Psoas muscle (tissue), 8 donors: ENCODE results near the gene NEDD9. TPM values are rescaled to one million over a fixed set of nuclear protein-coding genes. Genes with fewer than 3 reads are reported as not detected.

Experiments used
- ATAC-seq, 4 donors: fragments of 200-7000 bp; cut with Tn5 transposase; one replicate each; pipeline ENCODE4 v1.9.1; 2020; ENCODE audit warnings: moderate library complexity in 3 of 4, mild to moderate bottlenecking in 2 of 4
- DNase-seq, 2 donors: peaks; one replicate each; pipeline ENCODE4 v3.0.0-alpha.2; 2020
- H3K27ac ChIP-seq: fragments of 200-600 bp; one replicate; pipeline ENCODE4 v1.8.0; 2022
- H3K27me3 ChIP-seq, 3 donors: fragments of 200-600 bp in 1 of 3; one replicate each; pipeline versions ENCODE4 v1.6.1 to v1.8.0; 2013 to 2022; ENCODE audit warnings: low read length in 2 of 3, mild to moderate bottlenecking in 2 of 3, moderate library complexity in 1 of 3; ENCODE audit not compliant: insufficient read depth in 3 of 3
- H3K36me3 ChIP-seq, 2 donors: fragments of 200-600 bp in 1 of 2; one replicate each; pipeline versions ENCODE4 v1.6.1 to v1.8.0; 2013 to 2022; ENCODE audit warnings: low read depth in 1 of 2, mild to moderate bottlenecking in 1 of 2, moderate library complexity in 1 of 2; ENCODE audit not compliant: insufficient read depth in 1 of 2
- H3K4me1 ChIP-seq: fragments of 200-600 bp; one replicate; pipeline ENCODE4 v1.8.0; 2022
- H3K4me3 ChIP-seq: fragments of 200-600 bp; one replicate; pipeline ENCODE4 v1.8.0; 2022; ENCODE audit warnings: mild to moderate bottlenecking
- H3K9me3 ChIP-seq: fragments of 200-600 bp; one replicate; pipeline ENCODE4 v1.8.0; 2022
- CTCF ChIP-seq: fragments of 200-600 bp; IDR thresholded peaks from one replicate; pipeline ENCODE4 v1.8.0; 2022; ENCODE audit warnings: antibody characterized with exemption
- WGBS, 3 donors: extraction: QIAGEN DNeasy Blood & Tissue Kit; methylation state at CpG; one replicate each; pipeline versions ENCODE4 v1.1.6 to v1.1.7; 2013; 5-methylcytosine and 5-hydroxymethylcytosine counted together
- intact Hi-C, 2 donors: fragments of 100-400 bp; cut with DNase I; formaldehyde crosslinking; loops; one replicate each; pipeline versions ENCODE4 v1.11.0 to v1.14.2; 2022
- polyA plus RNA-seq, 3 donors: library from polyadenylated mRNA; stranded (reverse); fragments of 200-250 nt; gene quantifications; one replicate each; pipeline ENCODE4 v1.2.3, GENCODE V29; 2013
- total RNA-seq, 4 donors: library from RNA; stranded (reverse); fragmentation: NEBNext Ultra II Directional in 2 of 4; extraction: Animal tissue kit (Norgen Biotek cat#: 25700) in 2 of 4; gene quantifications; one replicate each; pipeline versions ENCODE4 v1.2.1 to v1.2.4, GENCODE V29; 2021 to 2023
- donor health status: healthy with polysubstance abuse.
- donor health status: DM: no; HTN: no; CAD: no; lungs with moderate emphysema.
- donor health status: Bipolar disorder and iron deficiency.
- donor health status: healthy.
- donor health status: DM: yes; HTN: yes; CAD: no.
- donor health status: DM: no; HTN: no; CAD: no.
- donor health status: DM: no; HTN: no; CAD: no.
- donor health status: DM: yes; HTN: yes; CAD: no.

NEDD9 gene
- total and polyA plus RNA-seq, 7 donors, result 9.0 to 15.7 (median 11.2) TPM

GRCh38 chr6:11142296-11143027, 90.0 kb downstream of the NEDD9 start:
- DNase-seq, result no peak
- Histone ChIP-seq H3K4me1 (no peaks in the 10 kb centered on the region), H3K4me3 (no peak overlapping the region), H3K27me3 (no peaks in the 10 kb centered on the region), H3K27ac (no peak overlapping the region), H3K36me3 (no peaks in the 10 kb centered on the region), H3K9me3 (no peaks in the 10 kb centered on the region)
- intact Hi-C loops, result loop anchor here in 1 of 2 donors (10.0 kb wide), 1 partner anchor 432 kb away; no protein-coding TSS in a partner anchor
- no peak for ATAC-seq
- no peak for TF ChIP-seq CTCF
- WGBS, 3 donors, result 93 to 95% (median 95%) methylated on average over 8 of the region's 8 CpGs

GRCh38 chr6:11141295-11141694, 91.2 kb downstream of the NEDD9 start:
- 78 to 83% (median 81%) methylated on average over 3 of the region's 3 CpGs for WGBS, 3 donors
- no peak for DNase-seq
- Histone ChIP-seq H3K4me1 (no peaks in the 10 kb centered on the region), H3K27me3 (no peaks in the 10 kb centered on the region), H3K27ac (no peak overlapping the region), H3K4me3 (no peak overlapping the region), H3K36me3 (peaks cover 0 to under 1% of the 10 kb centered on the region in 2 donors), H3K9me3 (no peaks in the 10 kb centered on the region)
- intact Hi-C loops, result loop anchor here in 1 of 2 donors (10.0 kb wide), 1 partner anchor 434 kb away; no protein-coding TSS in a partner anchor
- no peak for TF ChIP-seq CTCF
- ATAC-seq, result no peak

GRCh38 chr6:11140056-11140455, 92.4 kb downstream of the NEDD9 start:
- Histone ChIP-seq H3K27me3 (no peaks in the 10 kb centered on the region), H3K4me3 (no peak overlapping the region), H3K9me3 (no peaks in the 10 kb centered on the region), H3K27ac (no peak overlapping the region), H3K4me1 (no peaks in the 10 kb centered on the region), H3K36me3 (peaks cover under 1 to 13% of the 10 kb centered on the region in 2 donors)
- intact Hi-C loops, result loop anchor here in 1 of 2 donors (10.0 kb wide), 1 partner anchor 435 kb away; no protein-coding TSS in a partner anchor
- 68 to 87% (median 82%) methylated on average over 3 of the region's 3 CpGs for WGBS, 3 donors
- DNase-seq, result no peak
- no peak for TF ChIP-seq CTCF
- no peak for ATAC-seq

- no peak for ATAC-seq
- TF ChIP-seq CTCF, result no peak
- H3K27me3 ChIP-seq, result no peaks in the 10 kb centered on the region
- H3K4me3 ChIP-seq, result no peak overlapping the region
- no peaks in the 10 kb centered on the region for H3K4me1 ChIP-seq
- no peaks in the 10 kb centered on the region for H3K9me3 ChIP-seq
- WGBS, 3 donors, result 76 to 91% (median 80%) methylated on average over 3 of the region's 3 CpGs
- intact Hi-C loops, result no loop called here
- no peak overlapping the region for H3K27ac ChIP-seq
- peaks cover 2 to 21% of the 10 kb centered on the region in 2 donors for H3K36me3 ChIP-seq
- DNase-seq, result no peak
These were observed 93.2 kb downstream of the NEDD9 start for GRCh38 chr6:11139051-11139960.
